Activated CD8-positive, alpha-beta memory T cell treated with anti-CD3 and anti-CD28 coated beads for 1 hour (primary cell): ENCODE results near the gene CCL16.
"Not testable (repeated sequence)": the region's sequence is repeated elsewhere in the genome, so short reads cannot be mapped to it uniquely, and the experiment has no call there.

Experiments used
- DNase-seq, 2 donors: peaks; one replicate each; pipeline ENCODE4 v3.0.0-alpha.2; 2020; ENCODE audit warnings: low read depth in 1 of 2; ENCODE audit errors: extremely low read depth in 1 of 2

CCL16 gene

GRCh38 chr17:35942588-35943186 is 38.6 kb downstream of the CCL16 start:
- DNase-seq: no peak

- DNase-seq: not testable (repeated sequence)
Observed at GRCh38 chr17:35938492-35938891, 42.8 kb downstream of the CCL16 start.

- no peak for DNase-seq
Observed at GRCh38 chr17:35936063-35936462, 45.2 kb downstream of the CCL16 start.

GRCh38 chr17:35934760-35935159 is 46.5 kb downstream of the CCL16 start:
- DNase-seq: no peak

GRCh38 chr17:35932586-35932985 is 48.7 kb downstream of the CCL16 start:
- no peak for DNase-seq

- no peak for DNase-seq
Observed at GRCh38 chr17:35931794-35932425, 49.4 kb downstream of the CCL16 start.

- DNase-seq: peak; percentile 42 to 64
Observed at GRCh38 chr17:35930211-35931065, 50.9 kb downstream of the CCL16 start, which contains the start of gene RDM1. Gene RDM1 (minus strand): TSS chr17:35930773. CDS start chr17:35930727, 46 bp downstream.

- no peak for DNase-seq
Observed at GRCh38 chr17:35927714-35928113, 53.6 kb downstream of the CCL16 start.
